GM15510 (cell line): ENCODE measurements around the gene PLEKHG1.

ENCODE experiments used
- POLR2A ChIP-seq: IDR thresholded peaks from 3 replicates; pipeline ENCODE4 v1.6.1; 2011; ENCODE audit warnings: borderline replicate concordance; ENCODE audit not compliant: insufficient read length; ENCODE audit errors: extremely low read depth

The PLEKHG1 gene

GRCh38 chr6:150622941-150623874 is 23.5 kb downstream of the PLEKHG1 start:
- TF ChIP-seq POLR2A, result no peak

- TF ChIP-seq POLR2A, result no peak
Measured at GRCh38 chr6:150624191-150624590, 24.5 kb downstream of the PLEKHG1 start.

GRCh38 chr6:150625927-150626326 is 26.2 kb downstream of the PLEKHG1 start:
- no peak for TF ChIP-seq POLR2A

- TF ChIP-seq POLR2A, result no peak
Measured at GRCh38 chr6:150627154-150627553, 27.5 kb downstream of the PLEKHG1 start.

- TF ChIP-seq POLR2A, result no peak
Measured at GRCh38 chr6:150627585-150628025, 27.9 kb downstream of the PLEKHG1 start.

- TF ChIP-seq POLR2A, result no peak
Measured at GRCh38 chr6:150628908-150629307, 29.2 kb downstream of the PLEKHG1 start.

GRCh38 chr6:150631283-150631983 is 31.7 kb downstream of the PLEKHG1 start:
- no peak for TF ChIP-seq POLR2A

- no peak for TF ChIP-seq POLR2A
Measured at GRCh38 chr6:150631984-150632642, 32.4 kb downstream of the PLEKHG1 start.

- no peak for TF ChIP-seq POLR2A
Measured at GRCh38 chr6:150632785-150633485, 33.2 kb downstream of the PLEKHG1 start.

GRCh38 chr6:150633486-150633834 is 33.8 kb downstream of the PLEKHG1 start:
- no peak for TF ChIP-seq POLR2A

GRCh38 chr6:150634176-150634963 is 34.7 kb downstream of the PLEKHG1 start:
- no peak for TF ChIP-seq POLR2A

GRCh38 chr6:150634964-150635292 is 35.2 kb downstream of the PLEKHG1 start:
- no peak for TF ChIP-seq POLR2A

GRCh38 chr6:150635906-150636514 is 36.3 kb downstream of the PLEKHG1 start:
- TF ChIP-seq POLR2A, result no peak
